GM12864 (cell line): Measurements from ENCODE around the gene GUK1.

ENCODE experiments used
- DNase-seq: peaks from one replicate; pipeline ENCODE4 v3.0.0-alpha.2; 2011; ENCODE audit warnings: low read depth
- H3K4me3 ChIP-seq: 2 replicates; pipeline ENCODE4 v1.5.1; 2011; ENCODE audit warnings: mild to moderate bottlenecking, low read depth, low read length, control low read depth
- TF ChIP-seq, protein P1 (sequence below): IDR thresholded peaks from 2 replicates; pipeline ENCODE4 v1.5.1; 2011; ENCODE audit warnings: low read depth, mild to moderate bottlenecking, moderate library complexity, low read length, control low read depth, inconsistent platforms; ENCODE audit errors: missing control alignments

GUK1 gene

DNA sequence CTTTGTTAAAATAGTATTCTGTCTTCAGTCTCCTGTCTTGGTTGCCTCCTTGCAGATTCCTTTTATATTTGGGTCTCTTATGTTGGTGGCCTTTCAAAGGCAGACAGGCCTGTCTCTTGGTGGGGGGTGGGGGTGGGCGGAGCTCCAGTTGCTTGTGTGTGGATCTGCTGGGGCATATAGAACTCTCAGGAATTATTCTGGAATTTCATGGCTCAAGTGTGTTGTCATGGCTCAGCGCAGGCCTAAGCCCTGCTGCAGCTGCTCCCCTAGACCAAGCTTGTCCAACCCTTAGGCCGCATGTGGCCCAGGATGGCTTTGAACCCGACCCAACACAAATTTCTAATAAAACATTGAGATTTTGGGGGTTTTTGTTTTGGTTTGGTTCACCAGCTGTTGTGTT, 44.9 kb upstream of the GUK1 start:
- TF ChIP-seq, protein P1, sequence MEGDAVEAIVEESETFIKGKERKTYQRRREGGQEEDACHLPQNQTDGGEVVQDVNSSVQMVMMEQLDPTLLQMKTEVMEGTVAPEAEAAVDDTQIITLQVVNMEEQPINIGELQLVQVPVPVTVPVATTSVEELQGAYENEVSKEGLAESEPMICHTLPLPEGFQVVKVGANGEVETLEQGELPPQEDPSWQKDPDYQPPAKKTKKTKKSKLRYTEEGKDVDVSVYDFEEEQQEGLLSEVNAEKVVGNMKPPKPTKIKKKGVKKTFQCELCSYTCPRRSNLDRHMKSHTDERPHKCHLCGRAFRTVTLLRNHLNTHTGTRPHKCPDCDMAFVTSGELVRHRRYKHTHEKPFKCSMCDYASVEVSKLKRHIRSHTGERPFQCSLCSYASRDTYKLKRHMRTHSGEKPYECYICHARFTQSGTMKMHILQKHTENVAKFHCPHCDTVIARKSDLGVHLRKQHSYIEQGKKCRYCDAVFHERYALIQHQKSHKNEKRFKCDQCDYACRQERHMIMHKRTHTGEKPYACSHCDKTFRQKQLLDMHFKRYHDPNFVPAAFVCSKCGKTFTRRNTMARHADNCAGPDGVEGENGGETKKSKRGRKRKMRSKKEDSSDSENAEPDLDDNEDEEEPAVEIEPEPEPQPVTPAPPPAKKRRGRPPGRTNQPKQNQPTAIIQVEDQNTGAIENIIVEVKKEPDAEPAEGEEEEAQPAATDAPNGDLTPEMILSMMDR: no peak
- no peak overlapping the region for H3K4me3 ChIP-seq
- DNase-seq: no peak

DNA sequence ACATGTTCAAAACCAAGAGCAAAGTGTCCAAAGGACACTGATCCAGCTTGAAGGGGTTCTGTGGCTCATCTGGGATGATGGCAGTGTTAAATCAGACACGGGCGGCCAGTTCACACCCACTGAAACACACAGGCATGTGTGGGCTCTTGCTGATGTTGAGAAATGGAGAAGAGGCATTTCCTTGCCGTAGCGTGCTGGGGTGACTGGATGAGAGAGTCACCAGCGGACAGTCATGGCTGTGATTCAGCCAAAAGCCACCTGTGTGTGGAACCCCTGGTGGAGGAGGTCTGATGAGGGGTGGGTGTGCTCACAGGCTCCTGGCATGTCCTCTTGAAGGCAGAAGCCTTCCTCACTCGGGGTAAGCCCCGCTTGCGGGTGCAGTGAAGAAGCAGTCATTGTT, 44.1 kb upstream of the GUK1 start:
- TF ChIP-seq, protein P1: no peak
- DNase-seq: no peak
- H3K4me3 ChIP-seq: no peak overlapping the region

DNA sequence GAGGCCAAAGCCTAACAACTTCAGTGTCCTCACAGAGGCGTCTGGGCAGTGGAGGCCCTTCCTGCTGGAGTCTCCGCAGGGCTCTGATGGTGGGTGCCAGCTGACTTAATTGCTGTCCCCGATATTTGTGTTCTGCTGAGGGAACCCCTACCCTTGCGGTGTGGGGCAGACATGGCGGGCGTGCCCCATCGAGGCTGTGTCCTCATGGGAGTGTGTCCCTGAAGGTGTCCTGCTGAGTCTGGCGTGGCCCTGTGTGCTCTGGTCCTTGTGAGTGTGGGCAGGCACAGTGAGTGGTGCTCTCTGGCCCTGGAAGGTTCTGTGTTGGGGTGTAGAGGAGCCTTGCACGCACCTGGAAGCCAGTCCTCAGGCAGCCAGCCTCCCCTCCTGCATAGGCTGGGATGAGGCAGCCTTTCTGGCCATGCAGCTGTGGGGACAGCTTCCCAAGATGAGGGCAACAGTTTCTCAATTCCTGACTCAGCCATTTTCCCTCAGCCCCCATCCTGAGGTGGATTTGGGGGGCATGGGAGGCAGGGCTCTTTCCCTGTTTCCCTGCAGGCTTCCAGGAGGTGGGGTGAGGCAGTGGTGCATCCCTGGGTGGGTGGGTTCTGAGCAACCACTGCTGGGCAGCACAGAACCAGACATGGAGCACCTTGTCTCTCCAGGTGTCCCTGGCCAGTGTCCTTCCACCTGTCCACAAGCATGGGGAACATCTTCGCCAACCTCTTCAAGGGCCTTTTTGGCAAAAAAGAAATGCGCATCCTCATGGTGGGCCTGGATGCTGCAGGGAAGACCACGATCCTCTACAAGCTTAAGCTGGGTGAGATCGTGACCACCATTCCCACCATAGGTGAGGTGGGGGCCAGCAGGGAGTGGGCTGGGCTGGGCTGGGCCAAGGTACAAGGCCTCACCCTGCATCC, 43.4 kb upstream of the GUK1 start:
- no peak overlapping the region for H3K4me3 ChIP-seq
- no peak for DNase-seq
- TF ChIP-seq, protein P1: no peak

DNA sequence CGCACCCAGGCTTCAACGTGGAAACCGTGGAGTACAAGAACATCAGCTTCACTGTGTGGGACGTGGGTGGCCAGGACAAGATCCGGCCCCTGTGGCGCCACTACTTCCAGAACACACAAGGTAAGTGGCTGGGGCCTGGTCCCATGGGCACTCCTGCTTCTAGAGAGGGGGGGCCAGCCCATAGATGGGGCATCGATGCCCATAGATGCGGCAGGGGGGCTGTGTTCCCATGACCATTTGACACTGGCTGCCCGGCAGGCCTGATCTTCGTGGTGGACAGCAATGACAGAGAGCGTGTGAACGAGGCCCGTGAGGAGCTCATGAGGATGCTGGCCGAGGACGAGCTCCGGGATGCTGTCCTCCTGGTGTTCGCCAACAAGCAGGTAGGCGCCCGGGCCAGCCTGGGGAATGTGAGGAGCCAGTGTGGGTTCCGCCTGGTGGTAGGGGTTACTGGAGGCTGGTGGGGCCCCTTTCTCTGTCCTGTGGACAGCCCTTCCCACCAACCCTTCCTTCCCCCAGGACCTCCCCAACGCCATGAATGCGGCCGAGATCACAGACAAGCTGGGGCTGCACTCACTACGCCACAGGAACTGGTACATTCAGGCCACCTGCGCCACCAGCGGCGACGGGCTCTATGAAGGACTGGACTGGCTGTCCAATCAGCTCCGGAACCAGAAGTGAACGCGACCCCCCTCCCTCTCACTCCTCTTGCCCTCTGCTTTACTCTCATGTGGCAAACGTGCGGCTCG, 42.6 kb upstream of the GUK1 start:
- no peak overlapping the region for H3K4me3 ChIP-seq
- TF ChIP-seq, protein P1: no peak
- no peak for DNase-seq

DNA sequence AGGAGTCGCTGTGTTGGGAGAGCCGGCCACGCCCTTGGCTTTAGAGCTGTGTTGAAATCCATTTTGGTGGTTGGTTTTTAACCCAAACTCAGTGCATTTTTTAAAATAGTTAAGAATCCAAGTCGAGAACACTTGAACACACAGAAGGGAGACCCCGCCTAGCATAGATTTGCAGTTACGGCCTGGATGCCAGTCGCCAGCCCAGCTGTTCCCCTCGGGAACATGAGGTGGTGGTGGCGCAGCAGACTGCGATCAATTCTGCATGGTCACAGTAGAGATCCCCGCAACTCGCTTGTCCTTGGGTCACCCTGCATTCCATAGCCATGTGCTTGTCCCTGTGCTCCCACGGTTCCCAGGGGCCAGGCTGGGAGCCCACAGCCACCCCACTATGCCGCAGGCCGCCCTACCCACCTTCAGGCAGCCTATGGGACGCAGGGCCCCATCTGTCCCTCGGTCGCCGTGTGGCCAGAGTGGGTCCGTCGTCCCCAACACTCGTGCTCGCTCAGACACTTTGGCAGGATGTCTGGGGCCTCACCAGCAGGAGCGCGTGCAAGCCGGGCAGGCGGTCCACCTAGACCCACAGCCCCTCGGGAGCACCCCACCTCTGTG, 41.7 kb upstream of the GUK1 start:
- H3K4me3 ChIP-seq: no peak overlapping the region
- no peak for DNase-seq
- TF ChIP-seq, protein P1: no peak

DNA sequence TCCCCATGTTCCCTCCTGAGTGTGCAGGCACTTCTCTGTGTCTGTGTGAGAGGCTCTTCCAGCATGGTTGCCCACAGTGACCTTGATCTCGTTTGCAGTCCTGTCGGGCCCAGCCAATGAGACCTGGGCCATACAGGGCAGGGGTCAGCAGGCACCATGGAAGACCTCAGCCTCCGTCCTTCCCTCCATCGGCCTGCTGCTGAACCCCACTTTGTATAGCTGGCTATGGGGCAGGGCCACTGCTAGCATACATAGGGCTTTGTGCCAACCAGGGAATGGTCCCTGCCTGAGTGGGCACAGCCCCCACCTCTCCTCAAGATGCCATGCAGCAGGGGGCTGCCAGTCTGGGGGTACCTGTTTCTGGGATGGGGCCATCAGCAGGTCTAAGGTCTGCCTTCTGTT, 40.7 kb upstream of the GUK1 start:
- TF ChIP-seq, protein P1: no peak
- no peak overlapping the region for H3K4me3 ChIP-seq
- no peak for DNase-seq
